Stimulated activated CD4-positive, alpha-beta T cell treated with anti-CD3 and anti-CD28 coated beads, Interleukin-15, amount 100 ng/mL, for 24 hours (primary cell): ENCODE results near the gene IL27RA.
A peak's percentile ranks its signal among the peaks of the same experiment; 100 is the strongest.
"Not testable (repeated sequence)": the region's sequence is repeated elsewhere in the genome, so short reads cannot be mapped to it uniquely, and the experiment has no call there.

Experiments used
- DNase-seq: peaks from one replicate; pipeline ENCODE4 v3.0.0-alpha.2; 2020

Gene IL27RA

GRCh38 chr19:14033946-14034345 lies 2.4 kb downstream of the IL27RA start:
- no peak for DNase-seq

DNA sequence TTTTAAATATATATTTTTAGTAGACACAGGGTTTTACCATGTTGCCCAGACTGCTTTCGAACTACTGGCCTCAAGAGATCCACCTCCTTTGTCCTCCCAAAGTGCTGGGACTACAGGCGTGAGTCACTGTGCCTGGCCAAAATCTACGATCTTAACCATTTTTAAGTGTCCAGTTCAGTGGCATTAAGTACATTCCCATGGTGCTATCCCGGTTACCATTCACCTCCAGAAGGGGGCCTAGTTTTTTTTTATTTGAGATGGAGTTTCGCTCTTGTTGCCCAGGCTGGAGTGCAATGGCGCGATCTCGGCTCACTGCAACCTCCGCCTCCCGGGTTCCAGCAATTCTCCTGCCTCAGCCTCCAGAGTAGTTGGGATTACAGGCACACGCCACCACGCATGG lies 3.6 kb downstream of the IL27RA start:
- not testable (repeated sequence) for DNase-seq

GRCh38 chr19:14035706-14036105 lies 4.1 kb downstream of the IL27RA start:
- no peak for DNase-seq

GRCh38 chr19:14039181-14039580 lies 7.6 kb downstream of the IL27RA start:
- DNase-seq: no peak

GRCh38 chr19:14042659-14043608 lies 11.4 kb downstream of the IL27RA start:
- not testable (repeated sequence) for DNase-seq

DNA sequence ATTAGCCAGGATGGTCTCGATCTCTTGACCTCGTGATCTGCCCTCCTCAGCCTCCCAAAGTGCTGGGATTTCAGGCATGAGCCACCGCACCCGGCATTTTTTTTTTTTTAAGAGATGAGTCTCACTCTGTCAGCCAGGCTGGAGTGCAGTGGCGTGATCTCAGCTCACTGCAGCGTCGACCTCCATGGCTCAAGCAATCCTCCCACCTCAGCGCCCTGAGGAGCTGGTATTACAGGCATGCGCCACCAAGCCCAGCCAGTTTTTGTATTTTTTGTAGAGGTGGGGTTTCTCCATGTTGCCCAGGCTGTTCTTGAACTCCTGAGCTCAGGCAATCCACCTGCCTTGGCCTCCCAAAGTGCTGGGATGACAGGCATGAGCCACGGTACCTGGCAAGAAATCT lies 16.3 kb downstream of the IL27RA start:
- not testable (repeated sequence) for DNase-seq

- peak; percentile 84 for DNase-seq
These were observed 17.0 kb downstream of the IL27RA start for GRCh38 chr19:14048443-14049153.

- DNase-seq: no peak
These were observed 18.9 kb downstream of the IL27RA start for GRCh38 chr19:14050512-14050911.

DNA sequence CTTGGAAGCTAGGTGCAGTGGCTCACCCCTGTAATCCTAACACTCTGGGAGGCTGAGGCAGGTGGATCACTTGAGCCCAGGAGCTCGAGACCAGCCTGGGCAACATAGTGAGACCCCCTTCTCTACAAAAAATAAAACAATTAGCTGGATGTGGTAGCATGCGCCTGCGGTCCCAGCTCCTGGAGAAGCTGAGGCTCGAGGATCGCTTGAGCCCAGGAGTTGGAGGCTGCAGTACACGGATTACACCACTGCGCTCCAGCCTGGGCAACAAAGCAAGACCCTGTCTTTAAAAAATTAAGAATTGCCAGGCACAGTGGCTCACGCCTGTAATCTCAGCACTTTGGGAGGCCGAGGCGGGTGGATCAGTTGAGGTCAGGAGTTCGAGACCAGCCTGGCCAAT lies 19.4 kb downstream of the IL27RA start:
- not testable (repeated sequence) for DNase-seq

DNA sequence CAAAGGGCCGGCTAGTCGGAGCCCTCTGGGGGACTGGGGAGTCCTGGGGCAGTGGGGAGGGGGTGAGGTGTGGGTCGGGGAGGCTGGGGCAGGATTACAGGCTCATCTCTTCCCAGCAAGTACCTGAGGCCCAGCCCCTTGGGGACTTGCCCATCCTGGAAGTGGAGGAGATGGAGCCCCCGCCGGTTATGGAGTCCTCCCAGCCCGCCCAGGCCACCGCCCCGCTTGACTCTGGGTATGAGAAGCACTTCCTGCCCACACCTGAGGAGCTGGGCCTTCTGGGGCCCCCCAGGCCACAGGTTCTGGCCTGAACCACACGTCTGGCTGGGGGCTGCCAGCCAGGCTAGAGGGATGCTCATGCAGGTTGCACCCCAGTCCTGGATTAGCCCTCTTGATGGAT lies 20.4 kb downstream of the IL27RA start:
- DNase-seq: no peak

GRCh38 chr19:14052470-14052869 lies 20.9 kb downstream of the IL27RA start:
- DNase-seq: no peak

DNA sequence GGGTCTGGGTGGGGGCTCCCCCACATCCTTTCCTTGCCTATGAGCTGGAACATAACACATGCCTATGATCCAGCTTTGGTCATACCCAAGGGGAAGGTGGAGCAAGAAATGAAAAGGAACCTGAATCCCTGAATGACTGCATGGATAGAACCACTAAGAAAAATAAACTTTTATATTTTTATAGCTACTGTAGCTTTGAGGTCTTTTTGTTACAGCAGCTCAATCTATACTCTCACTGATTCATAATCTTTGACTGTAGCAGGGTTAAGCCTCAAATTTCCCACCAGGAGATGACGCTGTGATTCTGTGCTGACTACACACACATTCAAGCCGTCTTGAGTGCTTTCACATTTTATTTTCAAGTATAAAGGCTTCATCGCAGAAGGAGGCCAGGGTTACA lies 21.5 kb downstream of the IL27RA start:
- DNase-seq: no peak

DNA sequence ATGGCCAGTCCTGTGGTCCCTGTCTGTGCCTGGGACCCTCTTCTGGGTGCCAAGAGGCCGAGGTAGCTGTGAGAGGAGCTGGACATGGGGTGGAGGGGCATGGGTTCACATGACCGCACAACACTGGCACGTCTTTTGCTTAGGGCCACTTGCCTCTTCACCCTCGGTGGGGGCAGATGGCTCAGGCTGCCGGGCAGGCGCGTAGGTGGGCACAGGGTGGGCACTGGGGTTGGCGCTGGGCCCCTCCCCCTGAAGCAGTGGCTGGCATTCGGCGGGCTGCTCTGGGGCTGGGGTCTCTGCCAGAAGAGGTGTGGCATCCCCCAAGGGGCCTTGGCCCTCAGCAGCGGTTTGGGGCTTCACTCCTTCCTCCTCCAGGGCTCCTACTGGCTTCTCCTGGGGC lies 21.9 kb downstream of the IL27RA start:
- no peak for DNase-seq

GRCh38 chr19:14054099-14054498 lies 22.5 kb downstream of the IL27RA start:
- no peak for DNase-seq

GRCh38 chr19:14054721-14055120 lies 23.2 kb downstream of the IL27RA start:
- DNase-seq: no peak

GRCh38 chr19:14055396-14055795 lies 23.8 kb downstream of the IL27RA start:
- no peak for DNase-seq

DNA sequence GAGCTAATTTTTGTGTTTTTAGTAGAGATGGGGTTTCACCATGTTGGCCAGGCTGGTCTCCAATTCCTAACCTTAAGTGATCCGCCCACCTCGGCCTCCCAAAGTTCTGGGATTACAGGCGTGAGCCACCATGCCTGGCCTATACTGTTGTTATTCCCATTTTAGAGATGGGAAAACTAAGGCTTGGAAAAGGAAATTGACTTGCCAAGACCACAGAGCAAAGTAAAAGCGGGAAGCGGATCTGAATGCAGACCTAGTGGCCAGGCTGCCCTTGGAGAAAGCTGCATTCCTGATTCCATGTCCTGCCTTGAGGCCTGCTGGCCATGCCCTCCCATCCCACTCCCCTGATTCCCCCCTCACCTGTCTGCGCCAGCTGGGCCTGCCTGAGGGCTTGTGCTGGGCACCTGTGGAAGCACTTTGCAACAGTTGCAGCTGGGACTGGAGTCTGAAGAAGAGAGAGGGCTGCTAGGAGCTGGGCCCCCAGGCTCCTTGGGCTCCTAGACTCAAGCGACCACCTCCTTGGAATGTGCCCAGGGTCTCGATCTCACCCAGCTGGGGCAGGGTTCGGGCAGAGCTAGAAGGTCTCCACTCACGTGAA lies 24.6 kb downstream of the IL27RA start:
- DNase-seq: no peak

- DNase-seq: no peak
These were observed 25.3 kb downstream of the IL27RA start for GRCh38 chr19:14056741-14057356.

- DNase-seq: no peak
These were observed 26.9 kb downstream of the IL27RA start for GRCh38 chr19:14058182-14059092.

DNA sequence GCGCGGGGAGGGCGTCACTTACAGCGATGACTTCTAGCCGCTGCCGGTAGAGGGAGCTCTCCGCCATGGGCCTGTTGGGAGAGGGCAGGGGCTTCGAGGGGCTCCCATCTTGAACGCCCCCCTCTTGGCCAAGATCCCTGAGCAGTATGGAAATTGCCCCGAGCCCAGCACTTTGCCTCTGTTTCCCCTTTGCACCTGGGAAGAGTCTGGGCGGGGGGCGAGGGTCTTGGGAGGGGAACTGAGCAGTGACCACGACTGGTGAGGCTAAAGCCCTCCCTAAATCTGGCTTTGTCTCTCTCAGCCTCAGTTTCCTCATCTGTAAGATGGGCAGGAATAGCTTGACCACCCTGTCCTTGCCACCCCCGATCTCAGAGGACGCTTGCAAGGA lies 27.5 kb downstream of the IL27RA start:
- DNase-seq: peak; percentile 69

- DNase-seq: no peak
These were observed 28.1 kb downstream of the IL27RA start for GRCh38 chr19:14059652-14060155.
